Activated CD4-positive, alpha-beta T cell treated with anti-CD3 and anti-CD28 coated beads, Interleukin-2, Interleukin-6, amounts not matched to agents 100 ng/mL and 50 ng/mL, durations not matched to agents 16 hours and 8 hours (primary cell): ENCODE measurements around the gene SORL1-AS1.

Source experiments
- DNase-seq: peaks from one replicate; pipeline ENCODE4 v3.0.0-alpha.2; 2020

The SORL1-AS1 gene

GRCh38 chr11:121451178-121451985 is 1.4 kb downstream of the SORL1-AS1 start:
- no peak for DNase-seq

DNA sequence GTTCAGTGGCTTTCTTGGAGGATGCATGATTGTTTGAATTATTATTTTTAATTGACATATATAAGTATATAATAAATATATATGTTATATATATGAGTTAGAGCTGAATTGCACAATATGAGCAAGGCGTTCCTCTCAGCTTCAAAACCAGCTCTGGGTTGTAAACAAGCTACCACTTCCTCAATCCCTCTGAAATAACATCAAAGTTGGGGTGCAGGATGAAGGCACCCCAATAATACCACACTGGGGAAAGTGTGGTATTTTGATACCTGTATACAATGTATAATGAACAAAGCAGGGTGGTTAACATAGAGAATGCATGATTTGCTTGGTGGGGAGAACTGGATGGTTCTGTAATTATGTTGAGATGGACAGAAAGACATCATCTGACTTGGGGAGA is 2.4 kb downstream of the SORL1-AS1 start:
- DNase-seq: no peak

DNA sequence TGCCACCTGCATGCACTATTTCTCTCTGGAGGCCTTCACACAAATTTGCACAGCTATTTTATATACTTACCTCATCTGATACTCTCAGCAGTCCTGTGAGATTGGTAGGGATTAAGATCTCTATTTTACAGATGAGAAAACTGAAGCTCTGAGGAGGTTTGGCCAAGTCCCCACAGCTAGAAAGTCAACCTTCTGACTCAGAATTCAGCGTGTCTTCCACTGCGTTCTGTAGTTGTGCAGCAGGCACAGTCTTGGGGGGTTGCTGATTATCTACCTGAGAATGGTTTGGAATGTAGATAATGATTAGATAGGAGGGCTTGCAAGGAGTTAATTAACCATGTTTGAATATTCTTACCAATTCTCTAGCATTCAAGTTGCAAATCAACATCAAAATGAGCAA is 3.1 kb downstream of the SORL1-AS1 start:
- DNase-seq: no peak

- no peak for DNase-seq
Observed at GRCh38 chr11:121449123-121449522, 3.6 kb downstream of the SORL1-AS1 start.

GRCh38 chr11:121448431-121448941 is 4.3 kb downstream of the SORL1-AS1 start:
- DNase-seq: no peak

- DNase-seq: no peak
Observed at GRCh38 chr11:121448011-121448410, 4.8 kb downstream of the SORL1-AS1 start.

- DNase-seq: no peak
Observed at GRCh38 chr11:121446752-121447156, 6.0 kb downstream of the SORL1-AS1 start.

- no peak for DNase-seq
Observed at GRCh38 chr11:121445071-121445768, 7.5 kb downstream of the SORL1-AS1 start.

- DNase-seq: no peak
Observed at GRCh38 chr11:121444526-121444925, 8.2 kb downstream of the SORL1-AS1 start.

- no peak for DNase-seq
Observed at GRCh38 chr11:121443688-121444275, 9.0 kb downstream of the SORL1-AS1 start.

GRCh38 chr11:121441521-121441920 is 11.2 kb downstream of the SORL1-AS1 start:
- DNase-seq: no peak

DNA sequence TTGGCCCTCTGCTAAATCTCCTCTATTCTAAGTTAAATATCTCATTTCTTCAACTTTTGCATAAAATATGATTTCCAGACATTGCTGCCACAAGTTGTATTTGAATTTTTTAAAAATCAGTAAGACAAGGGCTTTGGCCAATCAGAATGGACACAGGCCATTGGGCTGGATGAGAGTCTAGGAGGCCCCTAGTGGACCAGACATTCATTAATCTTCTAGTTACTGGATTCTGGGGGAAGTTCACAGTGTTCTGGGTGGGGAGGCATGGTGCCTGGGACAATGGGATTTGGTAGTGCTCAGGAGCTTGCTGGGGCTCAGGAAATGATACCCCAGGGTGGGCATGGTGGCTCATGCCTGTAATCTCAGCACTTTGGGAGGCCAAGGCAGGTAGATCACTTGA is 13.0 kb downstream of the SORL1-AS1 start:
- DNase-seq: no peak

- no peak for DNase-seq
Observed at GRCh38 chr11:121439337-121439736, 13.4 kb downstream of the SORL1-AS1 start.

GRCh38 chr11:121437686-121438078 is 15.1 kb downstream of the SORL1-AS1 start:
- no peak for DNase-seq

DNA sequence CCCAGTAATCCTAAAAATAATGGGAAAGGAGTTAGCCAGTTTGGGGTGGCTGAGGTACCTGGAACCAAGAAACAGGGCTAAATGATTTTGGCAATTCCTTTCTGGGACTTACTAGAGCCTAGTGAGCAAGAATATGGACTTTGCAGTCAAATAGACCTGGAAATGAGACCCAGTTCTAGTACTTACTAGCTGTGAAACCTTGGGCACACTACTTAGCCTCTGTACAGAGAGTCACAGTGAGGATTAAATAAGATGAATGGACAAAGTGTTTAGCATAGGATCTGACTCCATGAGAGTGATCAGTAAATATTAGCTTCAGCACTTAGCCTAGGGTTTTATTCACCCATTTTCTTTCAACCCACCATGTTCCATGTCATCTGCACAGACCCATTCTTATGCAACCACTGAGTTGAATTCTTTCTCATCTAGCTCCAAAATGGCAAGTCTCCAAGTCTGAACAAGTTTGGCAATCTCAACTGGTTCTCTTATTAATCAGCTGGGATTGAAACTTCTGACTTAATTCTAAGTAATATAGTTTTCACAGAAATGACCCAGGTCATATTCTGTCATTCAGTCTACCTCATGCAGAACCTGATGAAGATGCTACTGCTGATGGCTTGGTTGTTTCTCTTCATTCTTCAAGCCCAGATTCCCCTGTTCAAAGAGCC is 15.6 kb downstream of the SORL1-AS1 start:
- no peak for DNase-seq

- no peak for DNase-seq
Observed at GRCh38 chr11:121435551-121436511, 16.9 kb downstream of the SORL1-AS1 start.

- DNase-seq: no peak
Observed at GRCh38 chr11:121435132-121435531, 17.6 kb downstream of the SORL1-AS1 start.

DNA sequence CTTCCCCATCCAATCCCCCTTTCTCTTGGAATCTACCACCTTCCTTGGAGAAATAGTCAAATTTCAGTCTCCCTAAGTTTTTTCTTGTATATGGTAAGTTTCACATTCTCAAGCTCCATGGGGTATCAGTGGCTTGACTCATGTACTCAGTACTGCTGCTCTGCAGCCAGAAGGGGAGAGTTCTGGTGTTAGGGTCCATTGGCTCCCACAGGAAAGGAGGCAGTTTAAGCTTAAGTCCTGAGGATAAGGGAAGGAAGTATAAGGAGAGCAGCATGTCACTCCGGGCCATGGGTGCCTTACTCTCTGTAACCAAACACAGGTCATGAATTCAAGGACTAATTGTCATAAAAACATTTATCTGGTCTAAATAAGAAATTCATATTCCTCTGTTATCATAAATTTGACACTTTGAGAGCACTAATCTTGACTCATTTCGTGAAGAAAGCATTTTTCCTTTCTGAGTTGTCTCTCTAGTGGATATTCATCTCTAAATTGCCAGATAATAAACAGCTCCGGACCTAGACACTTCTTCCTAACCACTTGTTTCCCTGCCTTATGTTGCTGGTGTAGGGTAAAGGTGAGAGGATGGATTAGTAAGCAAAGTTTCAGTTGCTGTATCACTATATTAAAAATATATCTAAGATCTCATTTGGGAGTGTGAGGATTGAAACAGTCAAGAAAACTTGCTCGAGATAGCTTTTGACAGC is 20.8 kb downstream of the SORL1-AS1 start:
- DNase-seq: peak; percentile 80

GRCh38 chr11:121429556-121429955 is 23.2 kb downstream of the SORL1-AS1 start:
- no peak for DNase-seq

GRCh38 chr11:121427400-121427744 is 25.4 kb downstream of the SORL1-AS1 start:
- DNase-seq: no peak
